ENCODE results near the gene SH3BGRL3. TPM values are rescaled to one million over a fixed set of nuclear protein-coding genes. Genes with fewer than 3 reads are reported as not detected.

The SH3BGRL3 gene
- total RNA-seq, 1 donor from 2014 or later = 55.0 TPM

DNA sequence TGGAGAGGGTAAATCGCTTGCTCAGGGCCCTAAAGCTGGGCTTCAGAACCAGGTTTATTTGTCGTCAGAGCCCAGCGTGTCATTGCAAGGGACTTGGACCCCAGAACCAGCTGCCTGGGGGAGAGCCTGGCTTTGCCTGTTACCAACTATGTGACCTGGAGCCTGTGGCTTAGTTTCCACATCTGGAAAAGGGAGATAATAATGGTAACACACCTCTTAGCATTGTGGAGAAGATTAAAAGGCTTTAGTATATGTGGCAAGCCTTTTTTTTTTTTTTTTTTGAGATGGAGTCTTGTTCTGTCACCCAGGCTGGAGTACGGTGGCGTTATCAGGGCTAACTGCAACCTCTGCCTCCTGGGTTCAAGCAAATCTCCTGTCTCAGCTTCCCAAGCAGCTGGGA is 50.4 kb downstream of the SH3BGRL3 start:
- DNase-seq (ENCODE audit: low spot score) = no peak
- intact Hi-C loops (cut with DNase I) = no loop called here

Other genes starting within 250 kb of the SH3BGRL3 start
- gene SLC30A2, start 234.0 kb upstream of the SH3BGRL3 start, total RNA-seq = 5.0 TPM
- 123 TPM for gene TRIM63, start 212.5 kb upstream of the SH3BGRL3 start, total RNA-seq
- 3.5 TPM for gene PDIK1L, start 168.3 kb upstream of the SH3BGRL3 start, total RNA-seq
- 3.8 TPM for gene FAM110D, start 121.0 kb upstream of the SH3BGRL3 start, total RNA-seq
- gene C1orf232, start 111.1 kb upstream of the SH3BGRL3 start, total RNA-seq = not detected
- 23.2 TPM for gene ZNF593, start 110.2 kb upstream of the SH3BGRL3 start, total RNA-seq
- gene ZNF593OS, start 108.3 kb upstream of the SH3BGRL3 start, total RNA-seq = not detected
- gene CNKSR1, start 102.6 kb upstream of the SH3BGRL3 start, total RNA-seq = 2.9 TPM
- gene CATSPER4, start 89.5 kb upstream of the SH3BGRL3 start, total RNA-seq = not detected
- gene CEP85, start 45.9 kb upstream of the SH3BGRL3 start, total RNA-seq = 25.8 TPM
- 8.3 TPM for gene UBXN11, start 26.6 kb downstream of the SH3BGRL3 start, total RNA-seq
- gene CD52, start 37.9 kb downstream of the SH3BGRL3 start, total RNA-seq = 4.6 TPM
- gene CRYBG2, start 74.0 kb downstream of the SH3BGRL3 start, total RNA-seq = not detected
- gene ZNF683, start 92.7 kb downstream of the SH3BGRL3 start, total RNA-seq = not detected
- gene LIN28A, start 130.7 kb downstream of the SH3BGRL3 start, total RNA-seq = not detected
- gene DHDDS, start 152.2 kb downstream of the SH3BGRL3 start, total RNA-seq = 34.9 TPM
- 162 TPM for gene HMGN2, start 192.4 kb downstream of the SH3BGRL3 start, total RNA-seq
- gene RPS6KA1, start 249.7 kb downstream of the SH3BGRL3 start, total RNA-seq = 3.3 TPM